Activated CD4-positive, alpha-beta T cell treated with anti-CD3 and anti-CD28 coated beads, Interleukin-2, amount 50 U/mL, for 16 hours (primary cell): ENCODE results near the gene DEFB121.
"Not testable (repeated sequence)": the region's sequence is repeated elsewhere in the genome, so short reads cannot be mapped to it uniquely, and the experiment has no call there.

Experiments used
- DNase-seq: peaks from one replicate; pipeline ENCODE4 v3.0.0-alpha.2; 2020

Gene DEFB121

DNA sequence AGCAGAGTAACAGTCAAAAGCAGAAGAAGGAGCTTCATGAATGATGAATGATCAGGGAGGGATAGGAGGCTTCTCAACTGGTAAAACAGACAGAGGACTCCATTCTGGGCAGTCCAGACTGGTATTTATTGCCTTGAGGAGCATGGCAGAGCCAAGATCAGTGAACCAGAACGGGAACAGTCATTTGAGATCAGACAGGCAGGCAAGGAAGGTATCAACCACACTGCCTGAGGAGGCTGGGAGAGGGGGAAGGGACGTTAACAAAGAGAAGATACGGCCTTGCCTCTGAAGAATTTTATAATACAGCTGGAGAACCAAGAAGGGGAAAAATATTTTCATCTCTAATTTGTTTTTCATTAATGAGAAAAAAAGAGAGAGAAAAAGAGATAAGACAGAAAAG is at the start of gene DEFB121:
Gene DEFB121 (minus strand): TSS at position 101 of the 400 bp plus-strand sequence. CDS start 63 bp downstream, at position 38.
- DNase-seq = no peak

GRCh38 chr20:31454361-31454760 is 48.3 kb upstream of the DEFB121 start:
- no peak for DNase-seq

GRCh38 chr20:31452575-31452974 is 46.6 kb upstream of the DEFB121 start:
- DNase-seq = no peak

GRCh38 chr20:31449511-31450414 is 43.7 kb upstream of the DEFB121 start:
- DNase-seq = no peak

- DNase-seq = no peak
Measured at GRCh38 chr20:31446084-31446819, 40.2 kb upstream of the DEFB121 start.

DNA sequence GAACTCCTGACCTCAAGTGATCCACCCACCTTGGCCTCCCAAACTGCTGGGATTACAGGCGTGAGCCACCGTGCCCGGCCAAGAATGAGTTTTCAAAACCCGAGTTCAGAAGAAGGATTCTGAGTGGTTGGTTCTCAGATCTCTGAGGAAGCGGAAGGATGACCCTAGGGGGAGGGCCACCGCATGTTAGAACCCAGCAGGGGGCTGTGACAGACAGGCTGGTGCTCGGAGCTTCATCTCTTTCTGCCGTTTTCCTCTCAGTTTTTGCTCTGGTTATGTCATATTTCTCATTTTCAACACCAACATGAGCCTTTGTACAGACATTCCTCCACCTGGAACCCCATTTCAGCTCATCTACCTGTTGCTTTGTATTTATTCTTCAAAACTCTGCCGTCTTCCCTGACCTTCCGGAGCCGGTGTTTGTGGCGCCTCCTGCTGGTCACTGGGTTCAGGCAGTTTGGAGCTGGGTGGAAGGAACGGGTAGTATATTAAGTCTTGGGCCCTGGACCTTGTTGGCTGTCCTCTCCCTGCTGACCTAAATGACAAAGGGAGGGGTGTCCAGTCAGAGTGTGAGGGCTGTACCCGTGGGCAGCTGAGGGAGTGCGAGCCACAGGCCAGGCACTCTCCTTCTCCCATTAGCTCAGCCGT is 34.1 kb upstream of the DEFB121 start, which contains the start of gene DEFB123:
Gene DEFB123 (plus strand): TSS at position 621 of the 648 bp plus-strand sequence. CDS start 67 bp downstream, outside the sequence.
- DNase-seq = no peak

GRCh38 chr20:31430568-31431115 is 24.6 kb upstream of the DEFB121 start:
- no peak for DNase-seq

GRCh38 chr20:31427576-31427975 is 21.6 kb upstream of the DEFB121 start:
- DNase-seq = not testable (repeated sequence)

GRCh38 chr20:31426891-31427551 is 21.0 kb upstream of the DEFB121 start:
- DNase-seq = not testable (repeated sequence)

DNA sequence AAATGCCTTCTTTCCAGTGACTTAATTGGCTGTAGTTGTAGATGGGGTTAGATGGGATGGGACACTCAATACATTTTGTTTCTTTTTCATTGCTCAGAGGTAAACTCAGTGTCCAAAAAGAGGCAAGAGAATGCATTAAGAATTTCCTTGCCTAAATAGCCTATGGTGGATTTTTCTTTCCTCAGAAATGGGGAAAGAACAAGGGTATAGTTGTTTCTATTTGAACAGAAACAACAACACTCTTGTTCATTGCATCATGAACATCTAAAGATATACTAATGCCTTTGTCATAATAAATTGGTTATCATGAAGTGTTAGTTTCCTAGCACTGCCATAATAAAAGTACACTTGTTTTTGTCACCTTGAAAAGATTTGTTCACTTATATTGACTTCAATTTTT is 19.8 kb upstream of the DEFB121 start:
- DNase-seq = no peak

DNA sequence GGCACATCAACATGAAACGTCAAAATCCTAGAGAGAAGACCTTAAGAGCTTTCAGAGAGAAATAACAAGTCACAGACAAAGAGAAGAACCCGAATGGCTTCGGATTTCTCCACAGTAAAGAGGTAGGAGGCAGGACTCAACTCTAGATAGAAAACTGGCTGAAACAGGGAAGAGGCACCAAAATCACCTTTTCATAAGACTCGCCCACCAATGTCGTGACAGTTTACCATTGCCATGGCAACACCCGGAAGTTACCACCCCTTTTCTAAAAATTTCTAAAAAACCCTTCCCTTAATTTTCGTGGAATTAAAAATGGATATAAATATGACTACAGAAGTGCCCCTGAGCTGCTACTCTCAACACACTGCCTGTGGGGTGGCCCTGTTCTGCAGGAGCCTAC is 12.3 kb upstream of the DEFB121 start:
- no peak for DNase-seq

DNA sequence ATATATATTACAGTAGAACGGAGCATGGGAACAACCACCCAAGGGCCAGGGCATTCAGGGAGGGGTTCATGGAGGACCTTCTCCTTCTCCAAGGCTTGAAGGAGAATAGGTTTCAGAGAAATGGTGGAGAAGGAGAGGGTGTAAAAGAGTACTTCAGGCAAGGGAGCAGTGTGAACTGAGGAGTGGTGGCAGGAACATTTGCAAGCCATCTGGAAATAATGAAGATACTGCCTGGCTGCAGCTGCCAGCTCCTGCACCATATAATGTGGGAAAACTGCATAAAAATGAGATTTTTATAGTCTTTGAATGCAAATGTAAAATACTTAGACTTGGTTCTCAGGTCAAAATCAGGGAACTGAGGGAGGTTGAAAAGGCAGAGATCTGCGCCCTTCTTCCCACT is 9.6 kb upstream of the DEFB121 start:
- no peak for DNase-seq

- DNase-seq = no peak
Measured at GRCh38 chr20:31414381-31414780, 8.4 kb upstream of the DEFB121 start.

GRCh38 chr20:31410011-31410410 is 4.0 kb upstream of the DEFB121 start:
- no peak for DNase-seq

GRCh38 chr20:31403886-31404285 is 2.1 kb downstream of the DEFB121 start:
- no peak for DNase-seq

DNA sequence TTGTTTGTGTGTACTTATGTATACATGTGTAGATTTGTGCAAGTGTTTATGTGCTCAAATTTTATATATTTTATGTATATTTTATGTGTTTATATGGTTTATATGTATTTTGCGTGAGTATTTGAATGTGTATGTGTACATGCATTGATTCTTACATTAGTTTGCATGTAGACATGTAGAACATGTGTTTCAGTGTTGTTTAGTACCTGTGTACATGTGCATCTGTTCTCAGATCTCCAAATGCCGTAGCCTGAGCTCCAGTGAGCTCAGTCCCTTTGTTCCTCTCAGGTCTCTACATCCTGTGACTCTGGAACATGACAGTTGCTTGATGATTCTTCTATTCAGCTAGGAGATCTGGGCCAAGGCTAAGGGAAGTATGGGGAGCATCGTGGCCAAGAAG is 11.1 kb downstream of the DEFB121 start:
- no peak for DNase-seq

- no peak for DNase-seq
Measured at GRCh38 chr20:31392836-31393235, 13.2 kb downstream of the DEFB121 start.

GRCh38 chr20:31390490-31390889 is 15.5 kb downstream of the DEFB121 start, which contains the start of gene DEFB119:
DEFB119 (minus strand) TSS chr20:31390590; CDS start chr20:31390483, 107 bp downstream.
- no peak for DNase-seq

DNA sequence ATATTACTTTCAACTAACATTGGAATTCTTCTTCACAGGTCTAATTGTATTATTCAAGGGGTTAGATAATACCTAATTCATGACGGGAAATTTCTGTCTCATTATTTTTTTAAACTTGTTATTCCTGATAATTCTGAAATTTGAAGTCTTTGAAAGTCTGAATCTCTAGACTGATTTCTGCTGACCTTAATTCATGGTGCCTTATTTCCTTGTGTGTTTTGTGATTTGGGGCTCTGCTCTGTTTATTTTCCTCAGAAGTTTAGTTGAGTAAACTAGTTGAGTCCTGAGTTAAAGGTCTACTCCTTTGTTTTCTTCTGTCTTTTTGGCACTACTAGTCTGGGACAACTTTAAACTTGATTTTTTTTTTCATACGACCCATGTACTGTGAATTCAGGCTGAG is 31.7 kb downstream of the DEFB121 start:
- DNase-seq = no peak

- no peak for DNase-seq
Measured at GRCh38 chr20:31368301-31368700, 37.7 kb downstream of the DEFB121 start, which contains the start of gene DEFB118. DEFB118 (plus strand) TSS chr20:31368601; CDS start chr20:31368651, 50 bp downstream.

- not testable (repeated sequence) for DNase-seq
Measured at GRCh38 chr20:31364272-31364671, 41.7 kb downstream of the DEFB121 start.

- DNase-seq = no peak
Measured at GRCh38 chr20:31363295-31363694, 42.7 kb downstream of the DEFB121 start.
